K562 (cell line): ENCODE results near the gene SLC2A4. TPM values are rescaled to one million over a fixed set of nuclear protein-coding genes. Genes with fewer than 3 reads are reported as not detected.

Source experiments
- ATAC-seq: fragments of 200-7000 bp; cut with Tn5 transposase; 3 replicates; pipeline ENCODE4 v1.9.1; 2020; ENCODE audit warnings: moderate library complexity
- BruUV-seq: library from RNA; stranded (reverse); fragments of 400-500 nt; replicated peaks from 2 replicates; lab custom pipeline; 2021; lab: Mats Ljungman, UMichigan
- CTCF ChIA-PET: fragments of 300-600 bp; formaldehyde crosslinking; extraction: SDS; loops from one replicate; lab custom pipeline; 2021; ENCODE audit warnings: low intra/inter-chr PET ratio; lab: Yijun Ruan, JAX
- POLR2A ChIA-PET: fragments of 300-600, 350-650 bp; sonication (Branson Sonifier 250); formaldehyde crosslinking; extraction: SDS; loops from one replicate; lab custom pipeline; 2021; ENCODE audit warnings: antibody characterized with exemption, inconsistent platforms; lab: Yijun Ruan, JAX
- DNase-seq, 4 experiments: peaks; one replicate each; pipeline versions ENCODE4 v3.0.0 to v3.0.0-alpha.2; 2011 to 2018; ENCODE audit warnings: low spot score in 3 of 4, mixed read lengths in 3 of 4; ENCODE audit errors: extremely low read depth in 1 of 4
- FAIRE-seq: peaks from 2 replicates; lab custom pipeline; 2011; peaks lifted over from hg19 to GRCh38; lab: Jason Lieb, UNC
- H2AFZ ChIP-seq: 2 replicates; pipeline ENCODE4 v1.6.0; 2011; ENCODE audit warnings: low read depth, low read length, control low read depth, inconsistent platforms
- H3K27ac ChIP-seq: fragments of 200-600 bp; 3 replicates; pipeline ENCODE4 v1.8.0; 2011; ENCODE audit warnings: low read depth, mild to moderate bottlenecking, control low read depth, inconsistent platforms, low read length, moderate library complexity, mixed read lengths; ENCODE audit errors: extremely low read depth
- H3K27me3 ChIP-seq, 2 experiments: fragments of 300-600 bp in 1 of 2; 2 replicates in 1 of 2; 3 replicates in 1 of 2; pipeline versions ENCODE4 v1.6.0 to v1.8.0; 2011; ENCODE audit warnings: inconsistent platforms in 2 of 2, low read length in 2 of 2, mild to moderate bottlenecking in 1 of 2, mixed read lengths in 1 of 2, moderate library complexity in 1 of 2; ENCODE audit not compliant: control insufficient read depth in 2 of 2, insufficient read depth in 2 of 2
- H3K36me3 ChIP-seq: fragments of 300-600 bp; 3 replicates; pipeline ENCODE4 v1.8.0; 2011; ENCODE audit warnings: mild to moderate bottlenecking, low read length, inconsistent platforms; ENCODE audit not compliant: control insufficient read depth, insufficient read depth
- H3K4me1 ChIP-seq, 2 experiments: fragments of 200-600 bp in 1 of 2; replicated peaks in 1 of 2; 2 replicates in 1 of 2; 3 replicates in 1 of 2; pipeline versions ENCODE4 v1.5.1 to v1.8.0; 2011; ENCODE audit warnings: inconsistent platforms in 2 of 2, low read length in 2 of 2, mild to moderate bottlenecking in 1 of 2, mixed read lengths in 1 of 2, moderate library complexity in 1 of 2; ENCODE audit not compliant: control insufficient read depth in 2 of 2, insufficient read depth in 2 of 2
- H3K4me2 ChIP-seq: 2 replicates; pipeline ENCODE4 v1.6.1; 2011; ENCODE audit warnings: low read length, control low read depth, inconsistent platforms, mixed read lengths; ENCODE audit not compliant: insufficient read depth
- H3K4me3 ChIP-seq: fragments of 200-600 bp; sonication (generic), shearing (Covaris generic); 2 replicates; pipeline ENCODE4 v1.5.1; 2016; ENCODE audit warnings: control low read depth, inconsistent platforms
- H3K79me2 ChIP-seq: fragments of 200-600 bp; 3 replicates; pipeline ENCODE4 v1.8.0; 2011; ENCODE audit warnings: low read length, inconsistent platforms; ENCODE audit not compliant: control insufficient read depth, insufficient read depth
- H3K9ac ChIP-seq, 2 experiments: 2 replicates each; pipeline versions ENCODE4 v1.6.0 to v1.6.1; 2011; ENCODE audit warnings: low read depth in 2 of 2, low read length in 2 of 2, control low read depth in 1 of 2, inconsistent platforms in 1 of 2, mild to moderate bottlenecking in 1 of 2, mixed read lengths in 1 of 2; ENCODE audit not compliant: insufficient read depth in 1 of 2
- H3K9me1 ChIP-seq: one replicate; pipeline ENCODE4 v1.6.0; 2011; ENCODE audit warnings: inconsistent platforms, mild to moderate bottlenecking, low read length, moderate library complexity; ENCODE audit not compliant: control insufficient read depth, insufficient read depth
- H3K9me3 ChIP-seq: replicated peaks from 2 replicates; pipeline ENCODE4 v1.5.1; 2011; ENCODE audit warnings: low read depth, low read length, inconsistent platforms; ENCODE audit not compliant: control insufficient read depth, insufficient read depth
- H4K20me1 ChIP-seq: replicated peaks from 2 replicates; pipeline ENCODE4 v1.6.1; 2011; ENCODE audit warnings: low read length, inconsistent platforms, mixed read lengths; ENCODE audit not compliant: control insufficient read depth, insufficient read depth
- CBFA2T3 ChIP-seq: fragments of 450-650 bp; IDR thresholded peaks from 2 replicates; pipeline ENCODE4 v1.6.1; 2017
- DNMT1 ChIP-seq: fragments of 450-650 bp; IDR thresholded peaks from 2 replicates; pipeline ENCODE4 v1.6.1; 2016; ENCODE audit warnings: antibody characterized with exemption, mild to moderate bottlenecking
- EZH2 ChIP-seq: IDR thresholded peaks from 2 replicates; pipeline ENCODE4 v1.6.1; 2012; ENCODE audit warnings: low read depth, mild to moderate bottlenecking, inconsistent platforms, low read length, borderline replicate concordance
- GABPB1 ChIP-seq: sonication (generic); formaldehyde crosslinking; IDR thresholded peaks from 2 replicates; pipeline ENCODE4 v1.8.0; 2022; ENCODE audit warnings: mild to moderate bottlenecking, missing genetic modification reagents
- NR2F6 ChIP-seq: fragments of 450-650 bp; formaldehyde crosslinking; IDR thresholded peaks from 2 replicates; pipeline ENCODE4 v1.4.0; 2020; ENCODE audit warnings: mild to moderate bottlenecking
- TBP ChIP-seq: optimal IDR thresholded peaks from 2 replicates; pipeline ENCODE3; 2011; ENCODE audit warnings: low read depth, low read length, improper control_type of control experiment
- XRCC4 ChIP-seq: IDR thresholded peaks from one replicate; pipeline ENCODE4 v1.6.1; 2011; ENCODE audit not compliant: insufficient read depth, insufficient read length; ENCODE audit errors: extremely low read depth
- ZNF165 ChIP-seq: fragments of 250-450 bp; sonication (Bioruptor Pico); IDR thresholded peaks from 2 replicates; pipeline ENCODE4 v1.4.0; 2020; ENCODE audit warnings: borderline replicate concordance
- ZNF436 ChIP-seq: fragments of 250-450, 450-650 bp; sonication (Bioruptor Pico); formaldehyde crosslinking; IDR thresholded peaks from 2 replicates; pipeline ENCODE4 v1.7.0; 2020; ENCODE audit warnings: mild to moderate bottlenecking
- WGBS: fragments of 100-300 bp; shearing (Covaris generic); methylation state at CpG from one replicate; pipeline ENCODE4 v1.1.6; 2016; ENCODE audit warnings: low coverage, mixed read lengths; ENCODE audit not compliant: insufficient coverage; ENCODE audit errors: missing lambda C conversion rate; 5-methylcytosine and 5-hydroxymethylcytosine counted together
- in situ Hi-C: fragments of 300-500 bp; cut with MboI; formaldehyde crosslinking; loops from 4 replicates; pipeline ENCODE4 v1.15.0; 2018; ENCODE audit warnings: inconsistent platforms, mixed read lengths
- intact Hi-C: fragments of 100-400 bp; cut with micrococcal nuclease; formaldehyde crosslinking; loops from 2 replicates; pipeline ENCODE4 v1.14.2; 2022
- polyA plus RNA-seq, 8 experiments: library from polyadenylated mRNA; depleted of rRNA in 4 of 8; stranded (reverse) in 5 of 8; unstranded in 3 of 8; fragments of >200 nt; fragmentation: Nextera tagmentation in 2 of 8; fragmentation: Illumina TruSeq in 1 of 8; extraction: Ambion mirVana in 2 of 8; extraction: Trizol in 1 of 8; gene quantifications; 2 replicates each; pipeline versions ENCODE4 v1.2.1 to v1.2.3, GENCODE V29; 2011 to 2014; ENCODE audit warnings: inconsistent platforms in 1 of 8, missing spikeins in 1 of 8
- total RNA-seq, 7 experiments: library from RNA; depleted of rRNA in 6 of 7; stranded (reverse); fragments of >200 nt in 6 of 7; fragmentation: Illumina TruSeq in 2 of 7; extraction: Trizol in 2 of 7; gene quantifications; 2 replicates each; pipeline versions ENCODE4 v1.2.1 to v1.2.3, GENCODE V29; 2011 to 2021; ENCODE audit warnings: low replicate concordance in 1 of 7
- TF ChIP-seq, protein P1 (sequence below): fragments of 450-650 bp; IDR thresholded peaks from 2 replicates; pipeline ENCODE4 v1.6.1; 2016; ENCODE audit warnings: low read depth, mild to moderate bottlenecking, moderate library complexity
- TF ChIP-seq, protein P2 (sequence below), 2 experiments: fragments of 450-650 bp; IDR thresholded peaks; 2 replicates each; pipeline ENCODE4 v1.6.1; 2016
- TF ChIP-seq, protein P3 (sequence below): fragments of 250-450 bp; sonication (Bioruptor Pico); IDR thresholded peaks from 2 replicates; pipeline ENCODE4 v1.6.1; 2021; ENCODE audit warnings: mild to moderate bottlenecking
- TF ChIP-seq, protein P4 (sequence below): fragments of 200-800 bp; sonication (Bioruptor generic); IDR thresholded peaks from 2 replicates; pipeline ENCODE4 v1.6.1; 2017; ENCODE audit warnings: missing genetic modification characterization, missing compliant biosample characterization
- TF ChIP-seq, protein P5 (sequence below): sonication (generic); formaldehyde crosslinking; IDR thresholded peaks from 2 replicates; pipeline ENCODE4 v1.9.0; 2022; ENCODE audit warnings: mild to moderate bottlenecking, missing genetic modification reagents

Gene SLC2A4
- total and polyA plus RNA-seq, 9 of the 15 experiments (the other 6 are each of a cell fraction or from before 2014, with no cell fraction given): 0.74 to 3.5 (median 1.6) TPM

DNA sequence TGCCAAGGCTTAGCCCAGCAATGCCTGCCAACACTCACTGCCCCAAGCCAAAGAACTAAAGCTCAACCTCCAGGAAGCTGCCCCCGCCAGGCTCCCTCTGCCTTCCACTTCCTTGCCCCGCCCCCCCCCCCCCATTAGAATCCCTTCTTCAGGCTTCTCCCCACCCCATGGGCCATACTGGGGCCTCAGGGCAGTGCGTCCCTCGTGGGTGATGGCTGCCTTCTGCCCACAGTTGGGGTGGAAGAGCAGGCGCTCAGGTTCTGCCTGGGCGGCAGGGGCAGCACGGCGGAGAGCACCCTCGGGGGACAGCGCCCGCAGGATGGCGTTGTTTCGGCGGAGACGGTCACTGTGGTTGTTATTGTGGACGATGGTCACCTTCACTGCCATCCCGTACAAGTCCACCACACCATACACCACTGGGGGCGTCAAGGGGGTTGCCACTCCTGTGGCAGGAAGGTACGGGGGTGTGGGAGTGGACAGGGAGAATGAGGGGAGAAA, 43.6 kb downstream of the SLC2A4 start:
- Histone ChIP-seq H2AFZ (no peak overlapping the region), H3K4me2 (no peak overlapping the region), H3K4me1 (peaks cover 0 to 26% of the 10 kb centered on the region in 2 experiments; a peak in 3 of 5 replicates), H3K4me3 (no peak overlapping the region), H3K9ac (no peak overlapping the region), H3K9me3 (no peaks in the 10 kb centered on the region), H3K27me3 (no peaks in the 10 kb centered on the region), H4K20me1 (no peaks in the 10 kb centered on the region), H3K9me1 (no peaks in the 10 kb centered on the region), H3K27ac (no peak overlapping the region), H3K79me2 (peaks cover 16% of the 10 kb centered on the region), H3K36me3 (peaks cover 65% of the 10 kb centered on the region; the same call in 2 of the 3 replicates)
- ChIA-PET CTCF (interaction anchor here (2.4 kb wide), 1 partner anchor 20 kb away, joined by 13 read pairs; no protein-coding TSS in a partner anchor), POLR2A (interaction anchor here (1.5 kb wide), 1 partner anchor 12 kb away, joined by 3 read pairs; no protein-coding TSS in a partner anchor)
- intact Hi-C loops (no loop called here), in situ Hi-C loops (no loop called here)
- TF ChIP-seq, protein P1, sequence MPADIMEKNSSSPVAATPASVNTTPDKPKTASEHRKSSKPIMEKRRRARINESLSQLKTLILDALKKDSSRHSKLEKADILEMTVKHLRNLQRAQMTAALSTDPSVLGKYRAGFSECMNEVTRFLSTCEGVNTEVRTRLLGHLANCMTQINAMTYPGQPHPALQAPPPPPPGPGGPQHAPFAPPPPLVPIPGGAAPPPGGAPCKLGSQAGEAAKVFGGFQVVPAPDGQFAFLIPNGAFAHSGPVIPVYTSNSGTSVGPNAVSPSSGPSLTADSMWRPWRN: no peak
- TF ChIP-seq XRCC4 (no peak), ZNF165 (CRISPR knock-in tag) (no peak), CBFA2T3 (no peak), GABPB1 (CRISPR knock-in tag) (no peak), NR2F6 (CRISPR knock-in tag) (no peak), EZH2 (no peak), TBP (no peak), DNMT1 (no peak), ZNF436 (CRISPR knock-in tag) (no peak)
- TF ChIP-seq, protein P2, sequence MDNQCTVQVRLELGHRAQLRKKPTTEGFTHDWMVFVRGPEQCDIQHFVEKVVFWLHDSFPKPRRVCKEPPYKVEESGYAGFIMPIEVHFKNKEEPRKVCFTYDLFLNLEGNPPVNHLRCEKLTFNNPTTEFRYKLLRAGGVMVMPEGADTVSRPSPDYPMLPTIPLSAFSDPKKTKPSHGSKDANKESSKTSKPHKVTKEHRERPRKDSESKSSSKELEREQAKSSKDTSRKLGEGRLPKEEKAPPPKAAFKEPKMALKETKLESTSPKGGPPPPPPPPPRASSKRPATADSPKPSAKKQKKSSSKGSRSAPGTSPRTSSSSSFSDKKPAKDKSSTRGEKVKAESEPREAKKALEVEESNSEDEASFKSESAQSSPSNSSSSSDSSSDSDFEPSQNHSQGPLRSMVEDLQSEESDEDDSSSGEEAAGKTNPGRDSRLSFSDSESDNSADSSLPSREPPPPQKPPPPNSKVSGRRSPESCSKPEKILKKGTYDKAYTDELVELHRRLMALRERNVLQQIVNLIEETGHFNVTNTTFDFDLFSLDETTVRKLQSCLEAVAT (IDR thresholded peaks at IDR 0.05): no peak
- TF ChIP-seq, protein P3, sequence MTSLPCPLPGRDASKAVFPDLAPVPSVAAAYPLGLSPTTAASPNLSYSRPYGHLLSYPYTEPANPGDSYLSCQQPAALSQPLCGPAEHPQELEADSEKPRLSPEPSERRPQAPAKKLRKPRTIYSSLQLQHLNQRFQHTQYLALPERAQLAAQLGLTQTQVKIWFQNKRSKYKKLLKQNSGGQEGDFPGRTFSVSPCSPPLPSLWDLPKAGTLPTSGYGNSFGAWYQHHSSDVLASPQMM (CRISPR knock-in tag): no peak
- TF ChIP-seq, protein P4, sequence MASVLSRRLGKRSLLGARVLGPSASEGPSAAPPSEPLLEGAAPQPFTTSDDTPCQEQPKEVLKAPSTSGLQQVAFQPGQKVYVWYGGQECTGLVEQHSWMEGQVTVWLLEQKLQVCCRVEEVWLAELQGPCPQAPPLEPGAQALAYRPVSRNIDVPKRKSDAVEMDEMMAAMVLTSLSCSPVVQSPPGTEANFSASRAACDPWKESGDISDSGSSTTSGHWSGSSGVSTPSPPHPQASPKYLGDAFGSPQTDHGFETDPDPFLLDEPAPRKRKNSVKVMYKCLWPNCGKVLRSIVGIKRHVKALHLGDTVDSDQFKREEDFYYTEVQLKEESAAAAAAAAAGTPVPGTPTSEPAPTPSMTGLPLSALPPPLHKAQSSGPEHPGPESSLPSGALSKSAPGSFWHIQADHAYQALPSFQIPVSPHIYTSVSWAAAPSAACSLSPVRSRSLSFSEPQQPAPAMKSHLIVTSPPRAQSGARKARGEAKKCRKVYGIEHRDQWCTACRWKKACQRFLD (CRISPR knock-in tag): no peak
- TF ChIP-seq, protein P5, sequence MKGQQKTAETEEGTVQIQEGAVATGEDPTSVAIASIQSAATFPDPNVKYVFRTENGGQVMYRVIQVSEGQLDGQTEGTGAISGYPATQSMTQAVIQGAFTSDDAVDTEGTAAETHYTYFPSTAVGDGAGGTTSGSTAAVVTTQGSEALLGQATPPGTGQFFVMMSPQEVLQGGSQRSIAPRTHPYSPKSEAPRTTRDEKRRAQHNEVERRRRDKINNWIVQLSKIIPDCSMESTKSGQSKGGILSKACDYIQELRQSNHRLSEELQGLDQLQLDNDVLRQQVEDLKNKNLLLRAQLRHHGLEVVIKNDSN (CRISPR knock-in tag): no peak
- 94% methylated on average over 8 of the region's 19 CpGs for WGBS
- DNase-seq (no peak), FAIRE-seq (no peak), ATAC-seq (no peak)
- BruUV-seq: no TSS peak
